ENCODE results near the gene TOP1. TPM values are rescaled to one million over a fixed set of nuclear protein-coding genes. Genes with fewer than 3 reads are reported as not detected.
A peak's percentile ranks its signal among the peaks of the same experiment; 100 is the strongest.

Gene TOP1
- polyA plus RNA-seq, 1 of the 3 experiments (the other 2 are of a cell fraction), result 11.9 TPM

GRCh38 chr20:41051009-41051825 is 22.6 kb downstream of the TOP1 start:
- peak overlapping the region; percentile 22; the same call in 1 of the 2 replicates for H3K4me2 ChIP-seq
- TF ChIP-seq SIN3A (IDR thresholded peaks at IDR 0.05; ENCODE audit: borderline replicate concordance, low read depth, low read length), result no peak
- TF ChIP-seq SMC3 (IDR thresholded peaks at IDR 0.05; ENCODE audit: low read depth, low read length), result no peak
- TF ChIP-seq REST (IDR thresholded peaks at IDR 0.05; ENCODE audit: low read depth, low read length), result no peak
- no peak for TF ChIP-seq TEAD4 (IDR thresholded peaks at IDR 0.05; ENCODE audit: borderline replicate concordance, insufficient read depth)
- TF ChIP-seq TCF12 (IDR thresholded peaks at IDR 0.05), result no peak
- no peak for TF ChIP-seq ELF1 (IDR thresholded peaks at IDR 0.05)
- TF ChIP-seq POLR2AphosphoS5 (IDR thresholded peaks at IDR 0.05; ENCODE audit: low read depth, low read length), result no peak
- TF ChIP-seq CTCF (IDR thresholded peaks at IDR 0.05), result no peak
- no peak for TF ChIP-seq ZBTB33 (IDR thresholded peaks at IDR 0.05; ENCODE audit: borderline replicate concordance, low read depth)
- no peak for TF ChIP-seq FOXJ3 (CRISPR knock-in tag; IDR thresholded peaks at IDR 0.05)
- no peak for TF ChIP-seq MEF2A (IDR thresholded peaks at IDR 0.05; ENCODE audit: borderline replicate concordance, low read depth)
- no peak for TF ChIP-seq FOSL2 (IDR thresholded peaks at IDR 0.05; ENCODE audit: borderline replicate concordance, low read depth)
- no peak for TF ChIP-seq RCOR1 (IDR thresholded peaks at IDR 0.05; ENCODE audit: low read length)
- no peak for TF ChIP-seq USF1 (IDR thresholded peaks at IDR 0.05; ENCODE audit: borderline replicate concordance, low read depth)
- TF ChIP-seq YY1 (IDR thresholded peaks at IDR 0.05; ENCODE audit: low read depth), result no peak
- TF ChIP-seq EZH2phosphoT487 (IDR thresholded peaks at IDR 0.05; ENCODE audit: borderline replicate concordance, low read depth), result no peak
- H3K27me3 ChIP-seq (ENCODE audit: insufficient read depth), result no peaks in the 10 kb centered on the region
- ChIA-PET POLR2A (no interaction called here), CTCF (interaction anchor here (1.7 to 2.7 kb wide), 2 partner anchors 11 to 44 kb away, joined by 4 to 11 read pairs; no protein-coding TSS in a partner anchor)
- H2AFZ ChIP-seq (ENCODE audit: low read depth), result no peak overlapping the region
- no peak overlapping the region for H3K4me3 ChIP-seq (ENCODE audit: low read depth in 2 of 2, low read length in 1 of 2)
- peaks cover 17% of the 10 kb centered on the region for H3F3A ChIP-seq (replicated peaks; ENCODE audit: insufficient read depth)
- H3K36me3 ChIP-seq (replicated peaks in 1 of 2; ENCODE audit: control insufficient read depth in 1 of 2, insufficient read depth in 2 of 2, low read length in 1 of 2), result peaks cover 2 to 14% of the 10 kb centered on the region in 2 experiments
- no peaks in the 10 kb centered on the region for H3K9me2 ChIP-seq
- no peak overlapping the region for H3K9ac ChIP-seq
- WGBS (ENCODE audit: low lambda C conversion rate), result 99% methylated on average over 5 of the region's 5 CpGs
- DNase-seq, result no peak
- peaks cover 99% of the 10 kb centered on the region for H4K20me1 ChIP-seq (ENCODE audit: insufficient read depth)
- H3K79me2 ChIP-seq (ENCODE audit: insufficient read depth), result peaks cover 100% of the 10 kb centered on the region
- H3K4me1 ChIP-seq (ENCODE audit: control insufficient read depth in 1 of 2, insufficient read depth in 2 of 2, low read depth in 1 of 2, low read length in 1 of 2), result peaks cover 26 to 74% of the 10 kb centered on the region in 2 experiments; a peak in 3 of 4 replicates
- peak overlapping the region; percentile 61 to 67; a peak in 3 of 4 replicates for H3K27ac ChIP-seq (ENCODE audit: low read depth in 2 of 2, low read length in 1 of 2)
- no peaks in the 10 kb centered on the region for H3K9me3 ChIP-seq
